Measurements from ENCODE around the gene GPR18. TPM values are rescaled to one million over a fixed set of nuclear protein-coding genes. Genes with fewer than 3 reads are reported as not detected.

The GPR18 gene
- total RNA-seq: 10 to 100 TPM in 1 of 2 donors, 1 to 10 TPM in 1; 8.7 to 10.1 TPM

- no peaks in the 10 kb centered on the region for H3K9me3 Mint-ChIP-seq
- no peaks in the 10 kb centered on the region for H3K27me3 Mint-ChIP-seq
- H3K4me3 Mint-ChIP-seq: peak within 1 kb of the TSS; percentile 93
- H3K27ac Mint-ChIP-seq: peak within 1 kb of the TSS; percentile 85
- peaks cover 70% of the 10 kb centered on the region for H3K36me3 Mint-ChIP-seq (ENCODE audit: low read depth)
- peak; percentile 92 for ATAC-seq (replicated peaks)
- H3K4me1 Mint-ChIP-seq: peaks cover 40% of the 10 kb centered on the region
Measured at GRCh38 chr13:99258210-99258860, at the start of gene GPR18. TSS of gene GPR18 (minus strand) at chr13:99258379. CDS start at chr13:99255872, 2,507 bp downstream.

- ATAC-seq (replicated peaks): peak; percentile 80
- Mint-ChIP-seq H3K9me3 (no peaks in the 10 kb centered on the region), H3K4me1 (peaks cover 49% of the 10 kb centered on the region), H3K27me3 (no peaks in the 10 kb centered on the region), H3K36me3 (ENCODE audit: low read depth) (peaks cover 81% of the 10 kb centered on the region), H3K27ac (peak overlapping the region; percentile 97), H3K4me3 (peak overlapping the region; percentile 97)
Measured at GRCh38 chr13:99307648-99308339, 49.6 kb upstream of the GPR18 start.

- H3K4me1 Mint-ChIP-seq: peaks cover 44% of the 10 kb centered on the region
- H3K36me3 Mint-ChIP-seq (ENCODE audit: low read depth): peaks cover 81% of the 10 kb centered on the region
- H3K9me3 Mint-ChIP-seq: no peaks in the 10 kb centered on the region
- H3K27me3 Mint-ChIP-seq: no peaks in the 10 kb centered on the region
- peak within 1 kb of the TSS; percentile 97 for H3K4me3 Mint-ChIP-seq
- H3K27ac Mint-ChIP-seq: peak within 1 kb of the TSS; percentile 97
- ATAC-seq (replicated peaks): peak; percentile 53
Measured at GRCh38 chr13:99307247-99307646, 49.1 kb upstream of the GPR18 start, which contains the start of gene GPR183. TSS of gene GPR183 (minus strand) at chr13:99307399. CDS start at chr13:99296145, 11,254 bp downstream.

- Mint-ChIP-seq H3K36me3 (ENCODE audit: low read depth) (peaks cover 87% of the 10 kb centered on the region), H3K4me1 (peaks cover 35% of the 10 kb centered on the region), H3K9me3 (no peaks in the 10 kb centered on the region), H3K27ac (peak overlapping the region; percentile 97), H3K4me3 (peak overlapping the region; percentile 97), H3K27me3 (no peaks in the 10 kb centered on the region)
- ATAC-seq (replicated peaks): no peak
Measured at GRCh38 chr13:99305566-99305965, 47.4 kb upstream of the GPR18 start.

GRCh38 chr13:99305158-99305557, 47.0 kb upstream of the GPR18 start:
- Mint-ChIP-seq H3K4me1 (peaks cover 39% of the 10 kb centered on the region), H3K27me3 (no peaks in the 10 kb centered on the region), H3K36me3 (ENCODE audit: low read depth) (peaks cover 91% of the 10 kb centered on the region), H3K27ac (peak overlapping the region; percentile 97), H3K4me3 (peak overlapping the region; percentile 97), H3K9me3 (no peaks in the 10 kb centered on the region)
- no peak for ATAC-seq (replicated peaks)

GRCh38 chr13:99304541-99304940, 46.4 kb upstream of the GPR18 start:
- peak overlapping the region; percentile 97 for H3K27ac Mint-ChIP-seq
- ATAC-seq (replicated peaks): no peak
- peaks cover 96% of the 10 kb centered on the region for H3K36me3 Mint-ChIP-seq (ENCODE audit: low read depth)

GRCh38 chr13:99303863-99304521, 45.8 kb upstream of the GPR18 start:
- Mint-ChIP-seq H3K4me1 (peaks cover 47% of the 10 kb centered on the region), H3K4me3 (peak overlapping the region; percentile 97), H3K27me3 (no peaks in the 10 kb centered on the region), H3K36me3 (ENCODE audit: low read depth) (peaks cover 96% of the 10 kb centered on the region), H3K9me3 (no peaks in the 10 kb centered on the region), H3K27ac (peak overlapping the region; percentile 97)
- ATAC-seq (replicated peaks): peak; percentile 18

More at GRCh38 chr13:99304541-99304940, 46.4 kb upstream of the GPR18 start:
- peaks cover 44% of the 10 kb centered on the region for H3K4me1 Mint-ChIP-seq
- H3K27me3 Mint-ChIP-seq: no peaks in the 10 kb centered on the region
- H3K4me3 Mint-ChIP-seq: peak overlapping the region; percentile 97
- H3K9me3 Mint-ChIP-seq: no peaks in the 10 kb centered on the region

- no peak for ATAC-seq (replicated peaks)
- Mint-ChIP-seq H3K27me3 (no peaks in the 10 kb centered on the region), H3K9me3 (no peaks in the 10 kb centered on the region), H3K36me3 (ENCODE audit: low read depth) (peaks cover 96% of the 10 kb centered on the region), H3K4me1 (peaks cover 44% of the 10 kb centered on the region), H3K4me3 (peak overlapping the region; percentile 97), H3K27ac (peak overlapping the region; percentile 97)
Measured at GRCh38 chr13:99302637-99303505, 44.7 kb upstream of the GPR18 start.

- ATAC-seq (replicated peaks): peak; percentile 25
- Mint-ChIP-seq H3K4me1 (peaks cover 47% of the 10 kb centered on the region), H3K27me3 (no peaks in the 10 kb centered on the region), H3K4me3 (peak overlapping the region; percentile 97), H3K27ac (peak overlapping the region; percentile 97), H3K36me3 (ENCODE audit: low read depth) (peaks cover 96% of the 10 kb centered on the region), H3K9me3 (no peaks in the 10 kb centered on the region)
Measured at GRCh38 chr13:99301913-99302636, 43.9 kb upstream of the GPR18 start.

GRCh38 chr13:99301056-99301838, 43.1 kb upstream of the GPR18 start:
- Mint-ChIP-seq H3K4me3 (peak overlapping the region; percentile 97), H3K27me3 (no peaks in the 10 kb centered on the region), H3K27ac (peak overlapping the region; percentile 30), H3K4me1 (peaks cover 53% of the 10 kb centered on the region), H3K36me3 (ENCODE audit: low read depth) (peaks cover 96% of the 10 kb centered on the region), H3K9me3 (no peaks in the 10 kb centered on the region)
- ATAC-seq (replicated peaks): no peak

GRCh38 chr13:99299920-99300341, 41.8 kb upstream of the GPR18 start:
- peak overlapping the region; percentile 74 for H3K27ac Mint-ChIP-seq
- peaks cover 64% of the 10 kb centered on the region for H3K4me1 Mint-ChIP-seq
- no peak for ATAC-seq (replicated peaks)
- H3K9me3 Mint-ChIP-seq: no peaks in the 10 kb centered on the region
- H3K36me3 Mint-ChIP-seq (ENCODE audit: low read depth): peaks cover 96% of the 10 kb centered on the region
- H3K4me3 Mint-ChIP-seq: peak overlapping the region; percentile 97
- no peaks in the 10 kb centered on the region for H3K27me3 Mint-ChIP-seq

GRCh38 chr13:99299256-99299919, 41.2 kb upstream of the GPR18 start:
- peaks cover 60% of the 10 kb centered on the region for H3K4me1 Mint-ChIP-seq
- peak overlapping the region; percentile 74 for H3K27ac Mint-ChIP-seq
- no peak for ATAC-seq (replicated peaks)
- H3K9me3 Mint-ChIP-seq: no peaks in the 10 kb centered on the region
- no peaks in the 10 kb centered on the region for H3K27me3 Mint-ChIP-seq
- peak overlapping the region; percentile 97 for H3K4me3 Mint-ChIP-seq
- peaks cover 96% of the 10 kb centered on the region for H3K36me3 Mint-ChIP-seq (ENCODE audit: low read depth)
